K562 (cell line): ENCODE measurements around the gene FAM53B. TPM values are rescaled to one million over a fixed set of nuclear protein-coding genes. Genes with fewer than 3 reads are reported as not detected.
A peak's percentile ranks its signal among the peaks of the same experiment; 100 is the strongest.

Experiments used
- ATAC-seq: fragments of 200-7000 bp; cut with Tn5 transposase; 3 replicates; pipeline ENCODE4 v1.9.1; 2020; ENCODE audit warnings: moderate library complexity
- BruUV-seq: library from RNA; stranded (reverse); fragments of 400-500 nt; replicated peaks from 2 replicates; lab custom pipeline; 2021; lab: Mats Ljungman, UMichigan
- CTCF ChIA-PET: fragments of 300-600 bp; formaldehyde crosslinking; extraction: SDS; loops from one replicate; lab custom pipeline; 2021; ENCODE audit warnings: low intra/inter-chr PET ratio; lab: Yijun Ruan, JAX
- POLR2A ChIA-PET: fragments of 300-600, 350-650 bp; sonication (Branson Sonifier 250); formaldehyde crosslinking; extraction: SDS; loops from one replicate; lab custom pipeline; 2021; ENCODE audit warnings: antibody characterized with exemption, inconsistent platforms; lab: Yijun Ruan, JAX
- DNase-seq, 4 experiments: peaks; one replicate each; pipeline versions ENCODE4 v3.0.0 to v3.0.0-alpha.2; 2011 to 2018; ENCODE audit warnings: low spot score in 3 of 4, mixed read lengths in 3 of 4; ENCODE audit errors: extremely low read depth in 1 of 4
- FAIRE-seq: peaks from 2 replicates; lab custom pipeline; 2011; peaks lifted over from hg19 to GRCh38; lab: Jason Lieb, UNC
- H2AFZ ChIP-seq: 2 replicates; pipeline ENCODE4 v1.6.0; 2011; ENCODE audit warnings: low read depth, low read length, control low read depth, inconsistent platforms
- H3K27ac ChIP-seq: fragments of 200-600 bp; 3 replicates; pipeline ENCODE4 v1.8.0; 2011; ENCODE audit warnings: low read depth, mild to moderate bottlenecking, control low read depth, inconsistent platforms, low read length, moderate library complexity, mixed read lengths; ENCODE audit errors: extremely low read depth
- H3K27me3 ChIP-seq, 2 experiments: fragments of 300-600 bp in 1 of 2; 2 replicates in 1 of 2; 3 replicates in 1 of 2; pipeline versions ENCODE4 v1.6.0 to v1.8.0; 2011; ENCODE audit warnings: inconsistent platforms in 2 of 2, low read length in 2 of 2, mild to moderate bottlenecking in 1 of 2, mixed read lengths in 1 of 2, moderate library complexity in 1 of 2; ENCODE audit not compliant: control insufficient read depth in 2 of 2, insufficient read depth in 2 of 2
- H3K36me3 ChIP-seq: fragments of 300-600 bp; 3 replicates; pipeline ENCODE4 v1.8.0; 2011; ENCODE audit warnings: mild to moderate bottlenecking, low read length, inconsistent platforms; ENCODE audit not compliant: control insufficient read depth, insufficient read depth
- H3K4me1 ChIP-seq, 2 experiments: fragments of 200-600 bp in 1 of 2; replicated peaks in 1 of 2; 2 replicates in 1 of 2; 3 replicates in 1 of 2; pipeline versions ENCODE4 v1.5.1 to v1.8.0; 2011; ENCODE audit warnings: inconsistent platforms in 2 of 2, low read length in 2 of 2, mild to moderate bottlenecking in 1 of 2, mixed read lengths in 1 of 2, moderate library complexity in 1 of 2; ENCODE audit not compliant: control insufficient read depth in 2 of 2, insufficient read depth in 2 of 2
- H3K4me2 ChIP-seq: 2 replicates; pipeline ENCODE4 v1.6.1; 2011; ENCODE audit warnings: low read length, control low read depth, inconsistent platforms, mixed read lengths; ENCODE audit not compliant: insufficient read depth
- H3K4me3 ChIP-seq: fragments of 200-600 bp; sonication (generic), shearing (Covaris generic); 2 replicates; pipeline ENCODE4 v1.5.1; 2016; ENCODE audit warnings: control low read depth, inconsistent platforms
- H3K79me2 ChIP-seq: fragments of 200-600 bp; 3 replicates; pipeline ENCODE4 v1.8.0; 2011; ENCODE audit warnings: low read length, inconsistent platforms; ENCODE audit not compliant: control insufficient read depth, insufficient read depth
- H3K9ac ChIP-seq, 2 experiments: 2 replicates each; pipeline versions ENCODE4 v1.6.0 to v1.6.1; 2011; ENCODE audit warnings: low read depth in 2 of 2, low read length in 2 of 2, control low read depth in 1 of 2, inconsistent platforms in 1 of 2, mild to moderate bottlenecking in 1 of 2, mixed read lengths in 1 of 2; ENCODE audit not compliant: insufficient read depth in 1 of 2
- H3K9me1 ChIP-seq: one replicate; pipeline ENCODE4 v1.6.0; 2011; ENCODE audit warnings: inconsistent platforms, mild to moderate bottlenecking, low read length, moderate library complexity; ENCODE audit not compliant: control insufficient read depth, insufficient read depth
- H3K9me3 ChIP-seq: replicated peaks from 2 replicates; pipeline ENCODE4 v1.5.1; 2011; ENCODE audit warnings: low read depth, low read length, inconsistent platforms; ENCODE audit not compliant: control insufficient read depth, insufficient read depth
- H4K20me1 ChIP-seq: replicated peaks from 2 replicates; pipeline ENCODE4 v1.6.1; 2011; ENCODE audit warnings: low read length, inconsistent platforms, mixed read lengths; ENCODE audit not compliant: control insufficient read depth, insufficient read depth
- LCOR ChIP-seq: sonication (generic); formaldehyde crosslinking; IDR thresholded peaks from 2 replicates; pipeline ENCODE4 v1.8.0; 2022; ENCODE audit warnings: mild to moderate bottlenecking, missing genetic modification reagents
- MAFF ChIP-seq: IDR thresholded peaks from 2 replicates; pipeline ENCODE4 v1.6.1; 2012; ENCODE audit warnings: low read length, improper control_type of control experiment
- PHF8 ChIP-seq: fragments of 200-600 bp; sonication (generic); IDR thresholded peaks from 2 replicates; pipeline ENCODE4 v1.6.1; 2012; ENCODE audit warnings: mixed run types, mild to moderate bottlenecking, inconsistent platforms, low read length, moderate library complexity, borderline replicate concordance
- WGBS: fragments of 100-300 bp; shearing (Covaris generic); methylation state at CpG from one replicate; pipeline ENCODE4 v1.1.6; 2016; ENCODE audit warnings: low coverage, mixed read lengths; ENCODE audit not compliant: insufficient coverage; ENCODE audit errors: missing lambda C conversion rate; 5-methylcytosine and 5-hydroxymethylcytosine counted together
- in situ Hi-C: fragments of 300-500 bp; cut with MboI; formaldehyde crosslinking; loops from 4 replicates; pipeline ENCODE4 v1.15.0; 2018; ENCODE audit warnings: inconsistent platforms, mixed read lengths
- intact Hi-C: fragments of 100-400 bp; cut with micrococcal nuclease; formaldehyde crosslinking; loops from 2 replicates; pipeline ENCODE4 v1.14.2; 2022
- polyA plus RNA-seq, 8 experiments: library from polyadenylated mRNA; depleted of rRNA in 4 of 8; stranded (reverse) in 5 of 8; unstranded in 3 of 8; fragments of >200 nt; fragmentation: Nextera tagmentation in 2 of 8; fragmentation: Illumina TruSeq in 1 of 8; extraction: Ambion mirVana in 2 of 8; extraction: Trizol in 1 of 8; gene quantifications; 2 replicates each; pipeline versions ENCODE4 v1.2.1 to v1.2.3, GENCODE V29; 2011 to 2014; ENCODE audit warnings: inconsistent platforms in 1 of 8, missing spikeins in 1 of 8
- total RNA-seq, 7 experiments: library from RNA; depleted of rRNA in 6 of 7; stranded (reverse); fragments of >200 nt in 6 of 7; fragmentation: Illumina TruSeq in 2 of 7; extraction: Trizol in 2 of 7; gene quantifications; 2 replicates each; pipeline versions ENCODE4 v1.2.1 to v1.2.3, GENCODE V29; 2011 to 2021; ENCODE audit warnings: low replicate concordance in 1 of 7
- TF ChIP-seq, protein P1 (sequence below): sonication (generic); formaldehyde crosslinking; IDR thresholded peaks from 2 replicates; pipeline ENCODE4 v1.8.0; 2023; ENCODE audit warnings: mild to moderate bottlenecking, missing genetic modification reagents
- TF ChIP-seq, protein P2 (sequence below): IDR thresholded peaks from 2 replicates; pipeline ENCODE4 v1.6.1; 2011; ENCODE audit warnings: borderline replicate concordance, low read depth, mild to moderate bottlenecking, moderate library complexity, low read length; ENCODE audit not compliant: insufficient read depth, poor library complexity, severe bottlenecking

Gene FAM53B
- total and polyA plus RNA-seq, 9 of the 15 experiments (the other 6 are each of a cell fraction or from before 2014, with no cell fraction given), result 0.03 to 16.5 (median 5.0) TPM

DNA sequence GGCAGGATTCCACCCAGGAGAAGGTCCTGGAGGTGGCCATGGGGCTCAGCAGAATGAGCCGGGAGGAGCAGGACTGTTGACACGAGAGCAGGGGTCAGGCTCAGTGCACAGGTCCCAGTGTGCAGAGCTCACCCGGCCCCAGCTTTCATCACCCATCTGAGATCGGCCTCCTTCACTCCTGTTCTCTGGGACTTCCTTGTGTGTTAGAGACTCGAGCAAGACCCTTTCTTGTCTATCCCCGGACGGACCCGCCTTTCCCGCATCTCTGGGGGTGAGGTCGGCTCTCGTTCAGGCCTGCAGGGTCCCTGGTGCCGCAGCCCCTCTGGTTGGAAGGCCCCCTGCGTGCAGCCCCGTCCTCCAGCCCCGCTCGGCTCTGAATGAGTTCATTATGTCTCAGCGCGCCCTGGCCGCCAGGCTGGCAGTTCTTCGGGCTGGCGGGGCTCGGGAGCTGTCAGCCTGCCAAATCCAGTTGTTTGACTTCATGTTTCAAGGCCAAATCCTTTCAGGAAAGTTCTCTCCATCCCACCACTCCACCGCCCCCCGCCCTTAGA lies 154.6 kb downstream of the FAM53B start:
- Histone ChIP-seq H3K9me3 (no peaks in the 10 kb centered on the region), H3K4me2 (peak overlapping the region; percentile 56; the same call in 1 of the 2 replicates), H3K9ac (no peak overlapping the region; a peak in 1 of 4 replicates), H3K4me1 (peaks cover 15 to 40% of the 10 kb centered on the region in 2 experiments), H3K9me1 (peaks cover 5% of the 10 kb centered on the region), H3K79me2 (no peaks in the 10 kb centered on the region), H4K20me1 (peaks cover 10% of the 10 kb centered on the region; the same call in 1 of the 2 replicates), H3K36me3 (no peaks in the 10 kb centered on the region), H3K27me3 (peaks cover 0 to 13% of the 10 kb centered on the region in 2 experiments; a peak in 3 of 5 replicates), H2AFZ (no peak overlapping the region), H3K27ac (peak overlapping the region; percentile 19; the same call in 1 of the 3 replicates), H3K4me3 (no peak overlapping the region)
- peak in 1 of 4 experiments; percentile 58 for DNase-seq
- FAIRE-seq, result no peak
- in situ Hi-C loops (no loop called here), intact Hi-C loops (loop anchor here (1.0 to 2.0 kb wide), 2 partner anchors 82 to 127 kb away; no protein-coding TSS in a partner anchor)
- ChIA-PET POLR2A (interaction anchor here (0.5 to 1.4 kb wide), 4 partner anchors 10 to 253 kb away, joined by 3 to 7 read pairs (median 3); no protein-coding TSS in a partner anchor), CTCF (no interaction called here)
- TF ChIP-seq, protein P1, sequence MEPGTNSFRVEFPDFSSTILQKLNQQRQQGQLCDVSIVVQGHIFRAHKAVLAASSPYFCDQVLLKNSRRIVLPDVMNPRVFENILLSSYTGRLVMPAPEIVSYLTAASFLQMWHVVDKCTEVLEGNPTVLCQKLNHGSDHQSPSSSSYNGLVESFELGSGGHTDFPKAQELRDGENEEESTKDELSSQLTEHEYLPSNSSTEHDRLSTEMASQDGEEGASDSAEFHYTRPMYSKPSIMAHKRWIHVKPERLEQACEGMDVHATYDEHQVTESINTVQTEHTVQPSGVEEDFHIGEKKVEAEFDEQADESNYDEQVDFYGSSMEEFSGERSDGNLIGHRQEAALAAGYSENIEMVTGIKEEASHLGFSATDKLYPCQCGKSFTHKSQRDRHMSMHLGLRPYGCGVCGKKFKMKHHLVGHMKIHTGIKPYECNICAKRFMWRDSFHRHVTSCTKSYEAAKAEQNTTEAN (CRISPR knock-in tag), result no peak
- TF ChIP-seq PHF8 (no peak), LCOR (CRISPR knock-in tag) (0 out of 2 replicates have a peak, but pooled peaks have one; percentile 9), MAFF (no peak)
- TF ChIP-seq, protein P2, sequence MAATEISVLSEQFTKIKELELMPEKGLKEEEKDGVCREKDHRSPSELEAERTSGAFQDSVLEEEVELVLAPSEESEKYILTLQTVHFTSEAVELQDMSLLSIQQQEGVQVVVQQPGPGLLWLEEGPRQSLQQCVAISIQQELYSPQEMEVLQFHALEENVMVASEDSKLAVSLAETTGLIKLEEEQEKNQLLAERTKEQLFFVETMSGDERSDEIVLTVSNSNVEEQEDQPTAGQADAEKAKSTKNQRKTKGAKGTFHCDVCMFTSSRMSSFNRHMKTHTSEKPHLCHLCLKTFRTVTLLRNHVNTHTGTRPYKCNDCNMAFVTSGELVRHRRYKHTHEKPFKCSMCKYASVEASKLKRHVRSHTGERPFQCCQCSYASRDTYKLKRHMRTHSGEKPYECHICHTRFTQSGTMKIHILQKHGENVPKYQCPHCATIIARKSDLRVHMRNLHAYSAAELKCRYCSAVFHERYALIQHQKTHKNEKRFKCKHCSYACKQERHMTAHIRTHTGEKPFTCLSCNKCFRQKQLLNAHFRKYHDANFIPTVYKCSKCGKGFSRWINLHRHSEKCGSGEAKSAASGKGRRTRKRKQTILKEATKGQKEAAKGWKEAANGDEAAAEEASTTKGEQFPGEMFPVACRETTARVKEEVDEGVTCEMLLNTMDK, result no peak
- 47% methylated on average over 22 of the region's 24 CpGs for WGBS
- ATAC-seq, result peak; percentile 78
- no TSS peak for BruUV-seq
